ENCODE results near the gene MYH4.

DNA sequence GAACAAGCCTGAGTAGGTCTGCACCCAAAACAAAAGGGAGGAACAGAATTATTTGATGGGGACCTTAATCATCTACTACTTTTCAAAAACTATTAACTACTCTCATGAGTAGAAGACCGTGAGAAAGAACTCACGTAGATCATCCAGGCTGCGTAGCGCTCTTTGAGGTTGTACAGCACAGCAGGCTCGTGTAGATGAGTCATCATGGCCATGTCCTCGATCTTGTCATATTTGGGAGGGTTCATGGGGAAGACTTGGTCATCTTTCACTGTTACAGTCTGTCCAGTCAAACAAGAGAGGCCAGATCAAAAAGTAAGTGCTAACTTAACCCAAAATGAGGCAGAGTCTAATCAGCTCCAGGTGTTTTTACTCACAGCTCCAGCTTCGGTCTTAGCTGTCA, 46.7 kb upstream of the MYH4 start:
- no peak for TF ChIP-seq EZH2phosphoT487 (IDR thresholded peaks at IDR 0.05; ENCODE audit: low read depth)
- no peak for TF ChIP-seq CTCF (IDR thresholded peaks at IDR 0.05; ENCODE audit: low read depth, low read length)
